ENCODE measurements around the gene GRIP1.

GRIP1 gene

GRCh38 chr12:66359300-66359699 lies 319.6 kb downstream of the GRIP1 start:
- Histone ChIP-seq H3K9ac (ENCODE audit: low read length in 2 of 2) (no peak overlapping the region), H3K4me3 (ENCODE audit: low read length in 2 of 2) (no peak overlapping the region), H3K9me3 (ENCODE audit: control insufficient read depth in 2 of 2, low read length in 2 of 2) (no peaks in the 10 kb centered on the region), H3K27ac (ENCODE audit: low read length) (no peak overlapping the region), H3K4me1 (ENCODE audit: control insufficient read depth, insufficient read depth, low read length) (no peaks in the 10 kb centered on the region), H3K36me3 (ENCODE audit: control insufficient read depth in 2 of 2, insufficient read depth in 2 of 2, low read length in 2 of 2) (no peaks in the 10 kb centered on the region), H3K27me3 (ENCODE audit: control insufficient read depth in 1 of 2, insufficient read depth in 2 of 2, low read length in 2 of 2) (no peaks in the 10 kb centered on the region)

- no peaks in the 10 kb centered on the region for H3K9me3 ChIP-seq (ENCODE audit: control insufficient read depth in 2 of 2, low read length in 2 of 2)
- H3K27me3 ChIP-seq (ENCODE audit: control insufficient read depth in 1 of 2, insufficient read depth in 2 of 2, low read length in 2 of 2) = no peaks in the 10 kb centered on the region
- H3K9ac ChIP-seq (ENCODE audit: low read length in 2 of 2) = no peak overlapping the region
- H3K27ac ChIP-seq (ENCODE audit: low read length) = no peak overlapping the region
- H3K4me1 ChIP-seq (ENCODE audit: control insufficient read depth, insufficient read depth, low read length) = no peaks in the 10 kb centered on the region
- no peaks in the 10 kb centered on the region for H3K36me3 ChIP-seq (ENCODE audit: control insufficient read depth in 2 of 2, insufficient read depth in 2 of 2, low read length in 2 of 2)
- H3K4me3 ChIP-seq (ENCODE audit: low read length in 2 of 2) = no peak overlapping the region
These were observed 324.6 kb downstream of the GRIP1 start for GRCh38 chr12:66354291-66354690.

- Histone ChIP-seq H3K36me3 (ENCODE audit: control insufficient read depth in 2 of 2, insufficient read depth in 2 of 2, low read length in 2 of 2) (peaks cover 0 to 2% of the 10 kb centered on the region in 2 donors), H3K9me3 (ENCODE audit: control insufficient read depth in 2 of 2, low read length in 2 of 2) (no peaks in the 10 kb centered on the region)
These were observed 326.0 kb downstream of the GRIP1 start for GRCh38 chr12:66352899-66353298.

GRCh38 chr12:66352197-66352596 lies 326.7 kb downstream of the GRIP1 start:
- no peak overlapping the region for H3K9ac ChIP-seq (ENCODE audit: low read length in 2 of 2)
- no peaks in the 10 kb centered on the region for H3K9me3 ChIP-seq (ENCODE audit: control insufficient read depth in 2 of 2, low read length in 2 of 2)
- no peak overlapping the region for H3K27ac ChIP-seq (ENCODE audit: low read length)
- H3K36me3 ChIP-seq (ENCODE audit: control insufficient read depth in 2 of 2, insufficient read depth in 2 of 2, low read length in 2 of 2) = peaks cover 0 to 2% of the 10 kb centered on the region in 2 donors
- no peak overlapping the region for H3K4me3 ChIP-seq (ENCODE audit: low read length in 2 of 2)
- H3K27me3 ChIP-seq (ENCODE audit: control insufficient read depth in 1 of 2, insufficient read depth in 2 of 2, low read length in 2 of 2) = no peaks in the 10 kb centered on the region
- no peaks in the 10 kb centered on the region for H3K4me1 ChIP-seq (ENCODE audit: control insufficient read depth, insufficient read depth, low read length)

More at GRCh38 chr12:66352899-66353298, 326.0 kb downstream of the GRIP1 start:
- Histone ChIP-seq H3K9ac (ENCODE audit: low read length in 2 of 2) (no peak overlapping the region), H3K4me3 (ENCODE audit: low read length in 2 of 2) (no peak overlapping the region), H3K4me1 (ENCODE audit: control insufficient read depth, insufficient read depth, low read length) (no peaks in the 10 kb centered on the region), H3K27me3 (ENCODE audit: control insufficient read depth in 1 of 2, insufficient read depth in 2 of 2, low read length in 2 of 2) (no peaks in the 10 kb centered on the region), H3K27ac (ENCODE audit: low read length) (no peak overlapping the region)

- Histone ChIP-seq H3K4me1 (ENCODE audit: control insufficient read depth, insufficient read depth, low read length) (no peaks in the 10 kb centered on the region), H3K4me3 (ENCODE audit: low read length in 2 of 2) (no peak overlapping the region), H3K9me3 (ENCODE audit: control insufficient read depth in 2 of 2, low read length in 2 of 2) (no peaks in the 10 kb centered on the region), H3K9ac (ENCODE audit: low read length in 2 of 2) (no peak overlapping the region), H3K36me3 (ENCODE audit: control insufficient read depth in 2 of 2, insufficient read depth in 2 of 2, low read length in 2 of 2) (peaks cover 0 to 2% of the 10 kb centered on the region in 2 donors), H3K27ac (ENCODE audit: low read length) (no peak overlapping the region), H3K27me3 (ENCODE audit: control insufficient read depth in 1 of 2, insufficient read depth in 2 of 2, low read length in 2 of 2) (no peaks in the 10 kb centered on the region)
These were observed 327.6 kb downstream of the GRIP1 start for GRCh38 chr12:66351301-66351700.

GRCh38 chr12:66345956-66346355 lies 332.9 kb downstream of the GRIP1 start:
- Histone ChIP-seq H3K27me3 (ENCODE audit: control insufficient read depth in 1 of 2, insufficient read depth in 2 of 2, low read length in 2 of 2) (no peaks in the 10 kb centered on the region), H3K36me3 (ENCODE audit: control insufficient read depth in 2 of 2, insufficient read depth in 2 of 2, low read length in 2 of 2) (peaks cover 2 to 4% of the 10 kb centered on the region in 2 donors), H3K9ac (ENCODE audit: low read length in 2 of 2) (no peak overlapping the region), H3K27ac (ENCODE audit: low read length) (no peak overlapping the region), H3K4me1 (ENCODE audit: control insufficient read depth, insufficient read depth, low read length) (no peaks in the 10 kb centered on the region), H3K4me3 (ENCODE audit: low read length in 2 of 2) (no peak overlapping the region), H3K9me3 (ENCODE audit: control insufficient read depth in 2 of 2, low read length in 2 of 2) (peaks cover 0 to 9% of the 10 kb centered on the region in 2 donors)

GRCh38 chr12:66345212-66345611 lies 333.7 kb downstream of the GRIP1 start:
- Histone ChIP-seq H3K27ac (ENCODE audit: low read length) (no peak overlapping the region), H3K9ac (ENCODE audit: low read length in 2 of 2) (no peak overlapping the region), H3K9me3 (ENCODE audit: control insufficient read depth in 2 of 2, low read length in 2 of 2) (peaks cover 0 to 12% of the 10 kb centered on the region in 2 donors), H3K36me3 (ENCODE audit: control insufficient read depth in 2 of 2, insufficient read depth in 2 of 2, low read length in 2 of 2) (peaks cover 2 to 5% of the 10 kb centered on the region in 2 donors), H3K27me3 (ENCODE audit: control insufficient read depth in 1 of 2, insufficient read depth in 2 of 2, low read length in 2 of 2) (no peaks in the 10 kb centered on the region), H3K4me1 (ENCODE audit: control insufficient read depth, insufficient read depth, low read length) (no peaks in the 10 kb centered on the region), H3K4me3 (ENCODE audit: low read length in 2 of 2) (no peak overlapping the region)

GRCh38 chr12:66341126-66341525 lies 337.8 kb downstream of the GRIP1 start:
- Histone ChIP-seq H3K27ac (ENCODE audit: low read length) (no peak overlapping the region), H3K27me3 (ENCODE audit: control insufficient read depth in 1 of 2, insufficient read depth in 2 of 2, low read length in 2 of 2) (no peaks in the 10 kb centered on the region), H3K9me3 (ENCODE audit: control insufficient read depth in 2 of 2, low read length in 2 of 2) (peaks cover 0 to 12% of the 10 kb centered on the region in 2 donors), H3K4me1 (ENCODE audit: control insufficient read depth, insufficient read depth, low read length) (no peaks in the 10 kb centered on the region), H3K4me3 (ENCODE audit: low read length in 2 of 2) (no peak overlapping the region), H3K36me3 (ENCODE audit: control insufficient read depth in 2 of 2, insufficient read depth in 2 of 2, low read length in 2 of 2) (peaks cover 2 to 11% of the 10 kb centered on the region in 2 donors), H3K9ac (ENCODE audit: low read length in 2 of 2) (no peak overlapping the region)

GRCh38 chr12:66340131-66340530 lies 338.7 kb downstream of the GRIP1 start:
- H3K4me1 ChIP-seq (ENCODE audit: control insufficient read depth, insufficient read depth, low read length) = no peaks in the 10 kb centered on the region
- no peak overlapping the region for H3K9ac ChIP-seq (ENCODE audit: low read length in 2 of 2)
- no peak overlapping the region for H3K4me3 ChIP-seq (ENCODE audit: low read length in 2 of 2)
- no peak overlapping the region for H3K27ac ChIP-seq (ENCODE audit: low read length)
- peaks cover 2 to 11% of the 10 kb centered on the region in 2 donors for H3K36me3 ChIP-seq (ENCODE audit: control insufficient read depth in 2 of 2, insufficient read depth in 2 of 2, low read length in 2 of 2)
- H3K27me3 ChIP-seq (ENCODE audit: control insufficient read depth in 1 of 2, insufficient read depth in 2 of 2, low read length in 2 of 2) = no peaks in the 10 kb centered on the region
- peaks cover 0 to 12% of the 10 kb centered on the region in 2 donors for H3K9me3 ChIP-seq (ENCODE audit: control insufficient read depth in 2 of 2, low read length in 2 of 2)

GRCh38 chr12:66337381-66338010 lies 341.4 kb downstream of the GRIP1 start:
- Histone ChIP-seq H3K4me3 (ENCODE audit: low read length in 2 of 2) (no peak overlapping the region), H3K9me3 (ENCODE audit: control insufficient read depth in 2 of 2, low read length in 2 of 2) (peaks cover 0 to 12% of the 10 kb centered on the region in 2 donors), H3K36me3 (ENCODE audit: control insufficient read depth in 2 of 2, insufficient read depth in 2 of 2, low read length in 2 of 2) (peaks cover 2 to 11% of the 10 kb centered on the region in 2 donors), H3K9ac (ENCODE audit: low read length in 2 of 2) (no peak overlapping the region), H3K27ac (ENCODE audit: low read length) (no peak overlapping the region), H3K27me3 (ENCODE audit: control insufficient read depth in 1 of 2, insufficient read depth in 2 of 2, low read length in 2 of 2) (no peaks in the 10 kb centered on the region), H3K4me1 (ENCODE audit: control insufficient read depth, insufficient read depth, low read length) (no peaks in the 10 kb centered on the region)

- Histone ChIP-seq H3K4me3 (ENCODE audit: low read length in 2 of 2) (no peak overlapping the region), H3K27me3 (ENCODE audit: control insufficient read depth in 1 of 2, insufficient read depth in 2 of 2, low read length in 2 of 2) (no peaks in the 10 kb centered on the region), H3K36me3 (ENCODE audit: control insufficient read depth in 2 of 2, insufficient read depth in 2 of 2, low read length in 2 of 2) (peaks cover 5 to 13% of the 10 kb centered on the region in 2 donors)
These were observed 343.1 kb downstream of the GRIP1 start for GRCh38 chr12:66335746-66336145.

More at GRCh38 chr12:66335746-66336145, 343.1 kb downstream of the GRIP1 start:
- Histone ChIP-seq H3K9me3 (ENCODE audit: control insufficient read depth in 2 of 2, low read length in 2 of 2) (peaks cover 0 to 2% of the 10 kb centered on the region in 2 donors), H3K9ac (ENCODE audit: low read length in 2 of 2) (no peak overlapping the region), H3K27ac (ENCODE audit: low read length) (no peak overlapping the region), H3K4me1 (ENCODE audit: control insufficient read depth, insufficient read depth, low read length) (no peaks in the 10 kb centered on the region)
